CD8-positive, alpha-beta memory T cell (primary cell): ENCODE data around the gene POLR1F. TPM values are rescaled to one million over a fixed set of nuclear protein-coding genes. Genes with fewer than 3 reads are reported as not detected.
"Not testable (repeated sequence)": the region's sequence is repeated elsewhere in the genome, so short reads cannot be mapped to it uniquely, and the experiment has no call there.

Experiments used
- CTCF ChIA-PET: fragments of 350-600 bp; sonication (Branson Sonifier 250); formaldehyde crosslinking; loops from one replicate; lab custom pipeline; 2021; ENCODE audit warnings: antibody characterized with exemption; lab: Charles Lee
- POLR2A ChIA-PET: fragments of 350-600 bp; sonication (Branson Sonifier 250); formaldehyde crosslinking; loops from one replicate; lab custom pipeline; 2021; ENCODE audit warnings: antibody characterized with exemption; lab: Charles Lee
- DNase-seq, 5 donors: peaks; one replicate each; pipeline versions ENCODE4 v3.0.0 to v3.0.0-alpha.2; 2020 to 2022; ENCODE audit warnings: mixed read lengths in 1 of 5
- H3K27ac ChIP-seq: one replicate; pipeline ENCODE4 v1.7.0; 2013; ENCODE audit warnings: low read depth, mild to moderate bottlenecking, low read length, moderate library complexity
- H3K27me3 ChIP-seq: 2 replicates; pipeline ENCODE4 v1.7.0; 2013; ENCODE audit warnings: low read length, mild to moderate bottlenecking; ENCODE audit not compliant: insufficient read depth, poor library complexity, severe bottlenecking
- H3K36me3 ChIP-seq: 2 replicates; pipeline ENCODE4 v1.7.0; 2013; ENCODE audit warnings: mild to moderate bottlenecking, low read length, moderate library complexity; ENCODE audit not compliant: insufficient read depth
- H3K4me1 ChIP-seq: 2 replicates; pipeline ENCODE4 v1.7.0; 2013; ENCODE audit warnings: mild to moderate bottlenecking, low read length, moderate library complexity; ENCODE audit not compliant: insufficient read depth
- H3K4me3 ChIP-seq: 2 replicates; pipeline ENCODE4 v1.7.0; 2013; ENCODE audit warnings: mild to moderate bottlenecking, low read length
- H3K9me3 ChIP-seq: 2 replicates; pipeline ENCODE4 v1.7.0; 2013; ENCODE audit warnings: mild to moderate bottlenecking, low read length
- H3K27ac Mint-ChIP-seq, 8 donors: one replicate each; pipeline ENCODE4 v1.8.0; 2020 to 2021; ENCODE audit warnings: mixed read lengths in 8 of 8, mild to moderate bottlenecking in 6 of 8, inconsistent platforms in 3 of 8, moderate library complexity in 3 of 8
- H3K27me3 Mint-ChIP-seq, 2 donors: one replicate each; pipeline ENCODE4 v1.8.0; 2020 to 2021; ENCODE audit warnings: mixed read lengths in 2 of 2, mild to moderate bottlenecking in 1 of 2, moderate library complexity in 1 of 2
- H3K36me3 Mint-ChIP-seq, 3 donors: one replicate each; pipeline ENCODE4 v1.8.0; 2020 to 2021; ENCODE audit warnings: mixed read lengths in 3 of 3, inconsistent platforms in 1 of 3, mild to moderate bottlenecking in 1 of 3
- H3K4me1 Mint-ChIP-seq, 3 donors: one replicate each; pipeline ENCODE4 v1.8.0; 2020 to 2021; ENCODE audit warnings: mixed read lengths in 3 of 3, inconsistent platforms in 1 of 3, mild to moderate bottlenecking in 1 of 3
- H3K4me3 Mint-ChIP-seq, 7 donors: one replicate each; pipeline ENCODE4 v1.8.0; 2020 to 2021; ENCODE audit warnings: mixed read lengths in 7 of 7, mild to moderate bottlenecking in 6 of 7, moderate library complexity in 4 of 7, inconsistent platforms in 2 of 7
- H3K9me3 Mint-ChIP-seq, 5 donors: one replicate each; pipeline ENCODE4 v1.8.0; 2020 to 2022; ENCODE audit warnings: mixed read lengths in 5 of 5, mild to moderate bottlenecking in 3 of 5, moderate library complexity in 2 of 5, inconsistent platforms in 1 of 5
- polyA plus RNA-seq: library from polyadenylated mRNA; unstranded; fragments of 300-500 nt; fragmentation: Illumina TruSeq; gene quantifications from one replicate; pipeline ENCODE4 v1.2.3, GENCODE V29; 2021
- total RNA-seq, 2 experiments: library from RNA; stranded (reverse); gene quantifications; one replicate each; pipeline ENCODE4 v1.2.3, GENCODE V29; 2021

Gene POLR1F
- total and polyA plus RNA-seq, 3 experiments from 2014 or later, result 30.6 to 40.3 (median 35.5) TPM

GRCh38 chr7:19698331-19698730 lies 10.5 kb downstream of the POLR1F start:
- Histone ChIP-seq H3K4me1 (no peaks in the 10 kb centered on the region), H3K36me3 (no peaks in the 10 kb centered on the region), H3K4me3 (no peak overlapping the region), H3K27me3 (no peaks in the 10 kb centered on the region), H3K9me3 (no peaks in the 10 kb centered on the region), H3K27ac (no peak overlapping the region)
- H3K36me3 Mint-ChIP-seq, result peaks cover 3 to 59% (median 30%) of the 10 kb centered on the region in 3 donors
- H3K4me3 Mint-ChIP-seq, result no peak overlapping the region
- peaks cover 0 to 2% of the 10 kb centered on the region in 2 donors for H3K27me3 Mint-ChIP-seq
- POLR2A ChIA-PET, result no interaction called here
- peak overlapping the region in 1 of 8 donors; percentile 56 for H3K27ac Mint-ChIP-seq
- CTCF ChIA-PET, result no interaction called here
- H3K4me1 Mint-ChIP-seq, result peaks cover 4 to 9% (median 5%) of the 10 kb centered on the region in 3 donors
- H3K9me3 Mint-ChIP-seq, result no peaks in the 10 kb centered on the region
- no peak for DNase-seq

GRCh38 chr7:19696926-19697325 lies 11.9 kb downstream of the POLR1F start:
- Mint-ChIP-seq H3K27ac (no peak overlapping the region), H3K36me3 (peaks cover 2 to 46% (median 20%) of the 10 kb centered on the region in 3 donors), H3K9me3 (no peaks in the 10 kb centered on the region), H3K27me3 (peaks cover 0 to 2% of the 10 kb centered on the region in 2 donors), H3K4me1 (peaks cover 0 to 5% (median 4%) of the 10 kb centered on the region in 3 donors), H3K4me3 (no peak overlapping the region)
- ChIA-PET POLR2A (no interaction called here), CTCF (no interaction called here)
- Histone ChIP-seq H3K36me3 (no peaks in the 10 kb centered on the region), H3K9me3 (no peaks in the 10 kb centered on the region), H3K27ac (no peak overlapping the region), H3K4me1 (no peaks in the 10 kb centered on the region), H3K27me3 (no peaks in the 10 kb centered on the region), H3K4me3 (no peak overlapping the region)
- no peak for DNase-seq

DNA sequence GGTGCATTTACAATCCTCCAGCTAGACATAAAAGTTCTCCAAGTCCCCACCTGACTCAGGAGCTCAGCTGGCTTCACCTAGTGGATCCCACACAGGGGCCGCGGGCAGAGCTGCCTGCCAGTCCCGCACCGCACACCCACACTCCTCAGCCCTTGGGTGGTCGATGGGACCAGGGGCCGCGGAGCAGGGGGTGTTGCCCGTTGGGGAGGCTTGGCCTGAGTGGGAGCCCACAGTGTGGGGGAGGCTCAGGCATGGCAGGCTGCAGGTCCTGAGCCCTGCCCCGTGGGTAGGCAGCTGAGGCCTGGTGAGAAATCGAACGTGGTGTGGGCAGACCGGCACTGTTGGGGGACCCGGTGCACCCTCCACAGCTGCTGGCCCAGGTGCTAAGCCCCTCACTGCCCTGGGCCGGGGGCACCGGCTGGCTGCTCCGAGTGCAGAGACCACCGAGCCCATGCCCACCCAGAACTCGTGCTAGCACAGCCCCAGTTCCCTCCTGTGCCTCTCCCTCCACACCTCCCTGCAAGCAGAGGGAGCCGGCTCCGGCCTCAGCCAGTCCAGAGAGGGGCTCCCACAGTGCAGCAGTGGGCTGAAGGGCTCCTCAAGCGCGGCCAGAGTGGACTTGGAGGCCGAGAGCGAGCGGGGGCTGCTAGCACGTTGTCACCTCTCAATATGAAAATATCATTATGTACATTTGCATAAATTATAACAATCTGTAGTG lies 16.6 kb downstream of the POLR1F start:
- H3K27me3 ChIP-seq, result no peaks in the 10 kb centered on the region
- no peak overlapping the region for H3K27ac Mint-ChIP-seq
- H3K9me3 ChIP-seq, result no peaks in the 10 kb centered on the region
- peaks cover 0 to 11% of the 10 kb centered on the region in 2 donors for H3K27me3 Mint-ChIP-seq
- H3K4me1 ChIP-seq, result no peaks in the 10 kb centered on the region
- DNase-seq, result no peak
- H3K27ac ChIP-seq, result no peak overlapping the region
- peaks cover 0 to 10% (median 3%) of the 10 kb centered on the region in 3 donors for H3K36me3 Mint-ChIP-seq
- POLR2A ChIA-PET, result no interaction called here
- CTCF ChIA-PET, result interaction anchor here (0.8 kb wide), 1 partner anchor 21 kb away, joined by 3 read pairs; no protein-coding TSS in a partner anchor
- no peaks in the 10 kb centered on the region for H3K4me1 Mint-ChIP-seq
- H3K9me3 Mint-ChIP-seq, result peaks cover 0 to 2% (median 0%) of the 10 kb centered on the region in 5 donors
- no peaks in the 10 kb centered on the region for H3K36me3 ChIP-seq
- no peak overlapping the region for H3K4me3 ChIP-seq
- no peak overlapping the region for H3K4me3 Mint-ChIP-seq

- no peaks in the 10 kb centered on the region for H3K4me1 ChIP-seq
- Mint-ChIP-seq H3K27ac (no peak overlapping the region), H3K27me3 (peaks cover 0 to 11% of the 10 kb centered on the region in 2 donors), H3K36me3 (peaks cover 0 to 2% (median 1%) of the 10 kb centered on the region in 3 donors), H3K4me3 (no peak overlapping the region), H3K9me3 (peaks cover 0 to 2% (median 0%) of the 10 kb centered on the region in 5 donors), H3K4me1 (no peaks in the 10 kb centered on the region)
- no peaks in the 10 kb centered on the region for H3K27me3 ChIP-seq
- no peak overlapping the region for H3K4me3 ChIP-seq
- no peaks in the 10 kb centered on the region for H3K36me3 ChIP-seq
- no peak overlapping the region for H3K27ac ChIP-seq
- CTCF ChIA-PET, result no interaction called here
- no peak for DNase-seq
- H3K9me3 ChIP-seq, result no peaks in the 10 kb centered on the region
- POLR2A ChIA-PET, result no interaction called here
Observed at GRCh38 chr7:19690736-19691135, 18.1 kb downstream of the POLR1F start.

DNA sequence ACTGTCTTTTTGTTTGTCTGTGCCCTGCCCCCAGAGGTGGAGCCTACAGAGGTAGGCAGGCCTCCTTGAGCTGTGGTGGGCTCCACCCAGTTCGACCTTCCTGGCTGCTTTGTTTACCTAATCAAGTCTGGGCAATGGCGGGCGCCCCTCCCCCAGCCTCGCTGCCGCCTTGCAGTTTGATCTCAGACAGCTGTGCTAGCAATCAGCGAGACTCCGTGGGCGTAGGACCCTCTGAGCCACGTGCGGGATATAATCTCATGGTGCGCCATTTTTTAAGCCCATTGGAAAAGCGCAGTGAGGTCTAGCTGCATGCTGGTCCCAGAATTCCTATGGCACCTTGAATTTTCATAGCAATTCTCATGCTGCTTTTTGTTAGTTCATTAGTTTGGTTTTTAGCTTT lies 19.7 kb downstream of the POLR1F start:
- DNase-seq, H3K36me3 ChIP-seq, H3K27me3 ChIP-seq, H3K27ac Mint-ChIP-seq, H3K27ac ChIP-seq, H3K4me1 ChIP-seq, H3K4me3 Mint-ChIP-seq, POLR2A ChIA-PET, H3K4me1 Mint-ChIP-seq, H3K4me3 ChIP-seq, CTCF ChIA-PET, H3K9me3 Mint-ChIP-seq, H3K9me3 ChIP-seq, H3K36me3 Mint-ChIP-seq: not testable (repeated sequence)
- H3K27me3 Mint-ChIP-seq, result peaks cover 0 to 11% of the 10 kb centered on the region in 2 donors

- DNase-seq, result no peak
- Mint-ChIP-seq H3K9me3 (peaks cover 0 to 5% (median 2%) of the 10 kb centered on the region in 5 donors), H3K27me3 (no peaks in the 10 kb centered on the region), H3K4me1 (peaks cover 0 to 7% (median 0%) of the 10 kb centered on the region in 3 donors), H3K4me3 (no peak overlapping the region), H3K36me3 (no peaks in the 10 kb centered on the region), H3K27ac (no peak overlapping the region)
- H3K4me1 ChIP-seq, result no peaks in the 10 kb centered on the region
- ChIA-PET CTCF (no interaction called here), POLR2A (no interaction called here)
- no peaks in the 10 kb centered on the region for H3K36me3 ChIP-seq
- H3K27ac ChIP-seq, result no peak overlapping the region
- no peaks in the 10 kb centered on the region for H3K27me3 ChIP-seq
- H3K9me3 ChIP-seq, result no peaks in the 10 kb centered on the region
- no peak overlapping the region for H3K4me3 ChIP-seq
Observed at GRCh38 chr7:19681596-19681995, 27.2 kb downstream of the POLR1F start.

- H3K27me3 ChIP-seq, result no peaks in the 10 kb centered on the region
- H3K9me3 ChIP-seq, result no peaks in the 10 kb centered on the region
- POLR2A ChIA-PET, result no interaction called here
- no peak overlapping the region for H3K27ac Mint-ChIP-seq
- no peak for DNase-seq
- H3K4me1 Mint-ChIP-seq, result peaks cover 0 to 7% (median 0%) of the 10 kb centered on the region in 3 donors
- H3K27ac ChIP-seq, result no peak overlapping the region
- H3K4me3 ChIP-seq, result no peak overlapping the region
- no peak overlapping the region for H3K4me3 Mint-ChIP-seq
- no peaks in the 10 kb centered on the region for H3K4me1 ChIP-seq
- H3K36me3 ChIP-seq, result no peaks in the 10 kb centered on the region
- H3K27me3 Mint-ChIP-seq, result no peaks in the 10 kb centered on the region
- CTCF ChIA-PET, result no interaction called here
- H3K36me3 Mint-ChIP-seq, result no peaks in the 10 kb centered on the region
- peaks cover 0 to 2% (median 0%) of the 10 kb centered on the region in 5 donors for H3K9me3 Mint-ChIP-seq
Observed at GRCh38 chr7:19677180-19677579, 31.7 kb downstream of the POLR1F start.

GRCh38 chr7:19675816-19676215 lies 33.0 kb downstream of the POLR1F start:
- Mint-ChIP-seq H3K36me3 (no peaks in the 10 kb centered on the region), H3K4me1 (peaks cover 0 to 7% (median 0%) of the 10 kb centered on the region in 3 donors), H3K27me3 (peaks cover 0 to under 1% of the 10 kb centered on the region in 2 donors), H3K27ac (peak overlapping the region in 1 of 8 donors; percentile 47), H3K4me3 (no peak overlapping the region), H3K9me3 (peaks cover 0 to 2% (median 0%) of the 10 kb centered on the region in 5 donors)
- ChIA-PET CTCF (no interaction called here), POLR2A (no interaction called here)
- Histone ChIP-seq H3K9me3 (no peaks in the 10 kb centered on the region), H3K4me3 (no peak overlapping the region), H3K27ac (no peak overlapping the region), H3K27me3 (no peaks in the 10 kb centered on the region), H3K4me1 (no peaks in the 10 kb centered on the region), H3K36me3 (no peaks in the 10 kb centered on the region)
- no peak for DNase-seq
